SK-N-SH treated with all-trans-retinoic acid at 6 μM for 48 hours (cell line): ENCODE data around the gene CETP.
A peak's percentile ranks its signal among the peaks of the same experiment; 100 is the strongest.

Source experiments
- ATAC-seq: fragments of 200-7000 bp; cut with Tn5 transposase; 3 replicates; pipeline ENCODE4 v1.9.1; 2020; ENCODE audit warnings: mild to moderate bottlenecking, moderate library complexity
- ARNTL ChIP-seq: fragments of 450-650 bp; formaldehyde crosslinking; IDR thresholded peaks from 2 replicates; pipeline ENCODE4 v1.5.0; 2020; ENCODE audit warnings: low read depth, mild to moderate bottlenecking, moderate library complexity, borderline replicate concordance
- BACH2 ChIP-seq: fragments of 250-450 bp; sonication (Bioruptor Pico); IDR thresholded peaks from 2 replicates; pipeline ENCODE4 v1.9.0; 2021; ENCODE audit warnings: mild to moderate bottlenecking, borderline replicate concordance
- CSDC2 ChIP-seq: fragments of 250-450 bp; sonication (Bioruptor Pico); IDR thresholded peaks from 2 replicates; pipeline ENCODE4 v1.5.0; 2020; ENCODE audit warnings: mild to moderate bottlenecking, moderate library complexity
- ESRRG ChIP-seq: fragments of 250-450 bp; sonication (Bioruptor Pico); IDR thresholded peaks from 2 replicates; pipeline ENCODE4 v1.6.1; 2021; ENCODE audit warnings: mild to moderate bottlenecking
- ISL1 ChIP-seq: fragments of 250-450 bp; sonication (Bioruptor Pico); IDR thresholded peaks from 2 replicates; pipeline ENCODE4 v2.1.2; 2022; ENCODE audit warnings: mild to moderate bottlenecking, moderate library complexity
- OSR1 ChIP-seq: fragments of 250-450 bp; sonication (Bioruptor Pico); IDR thresholded peaks from 2 replicates; pipeline ENCODE4 v1.8.0; 2022; ENCODE audit warnings: moderate library complexity, mild to moderate bottlenecking, inconsistent platforms
- PPARA ChIP-seq: fragments of 250-450 bp; sonication (Bioruptor Pico); IDR thresholded peaks from 2 replicates; pipeline ENCODE4 v1.5.0; 2020; ENCODE audit warnings: mild to moderate bottlenecking, borderline replicate concordance
- RARB ChIP-seq: fragments of 250-450 bp; sonication (Bioruptor Pico); IDR thresholded peaks from 2 replicates; pipeline ENCODE4 v1.8.0; 2021; ENCODE audit warnings: mild to moderate bottlenecking, moderate library complexity
- TCF4 ChIP-seq: fragments of 250-450 bp; sonication (Bioruptor Pico); IDR thresholded peaks from 2 replicates; pipeline ENCODE4 v1.8.0; 2021; ENCODE audit warnings: mild to moderate bottlenecking, moderate library complexity, borderline replicate concordance
- TOX ChIP-seq: fragments of 250-450 bp; sonication (Bioruptor Pico); IDR thresholded peaks from 2 replicates; pipeline ENCODE4 v1.8.0; 2021; ENCODE audit warnings: mild to moderate bottlenecking, moderate library complexity, borderline replicate concordance
- ZC3H10 ChIP-seq: fragments of 250-450 bp; sonication (Bioruptor Pico); IDR thresholded peaks from 2 replicates; pipeline ENCODE4 v1.5.1; 2021; ENCODE audit warnings: mild to moderate bottlenecking, moderate library complexity
- ZFP3 ChIP-seq: fragments of 250-450 bp; sonication (Bioruptor Pico); IDR thresholded peaks from 2 replicates; pipeline ENCODE4 v1.5.0; 2020; ENCODE audit warnings: mild to moderate bottlenecking, moderate library complexity
- ZFP30 ChIP-seq: fragments of 450-650 bp; formaldehyde crosslinking; IDR thresholded peaks from 2 replicates; pipeline ENCODE4 v1.5.0; 2022; ENCODE audit warnings: mild to moderate bottlenecking, moderate library complexity
- ZNF565 ChIP-seq: fragments of 450-650 bp; formaldehyde crosslinking; conservative IDR thresholded peaks from 2 replicates; pipeline ENCODE4 v1.5.0; 2020; ENCODE audit warnings: low read depth, mild to moderate bottlenecking, moderate library complexity
- ZNF70 ChIP-seq: fragments of 450-650 bp; formaldehyde crosslinking; IDR thresholded peaks from 2 replicates; pipeline ENCODE4 v1.5.0; 2020; ENCODE audit warnings: mild to moderate bottlenecking, moderate library complexity
- ZNF8 ChIP-seq: fragments of 450-650 bp; formaldehyde crosslinking; IDR thresholded peaks from 2 replicates; pipeline ENCODE4 v1.5.0; 2020; ENCODE audit warnings: mild to moderate bottlenecking, moderate library complexity
- TF ChIP-seq, protein P1 (sequence below): fragments of 250-450 bp; sonication (Bioruptor Pico); IDR thresholded peaks from 2 replicates; pipeline ENCODE4 v1.5.1; 2021; ENCODE audit warnings: mild to moderate bottlenecking, moderate library complexity
- TF ChIP-seq, protein P2 (sequence below): fragments of 250-450 bp; sonication (Bioruptor Pico); IDR thresholded peaks from 2 replicates; pipeline ENCODE4 v1.5.0; 2020; ENCODE audit warnings: mild to moderate bottlenecking, moderate library complexity
- TF ChIP-seq, protein P3 (sequence below): fragments of 250-450 bp; sonication (Bioruptor Pico); IDR thresholded peaks from 2 replicates; pipeline ENCODE4 v1.8.0; 2021; ENCODE audit warnings: low read depth, mild to moderate bottlenecking, moderate library complexity, borderline replicate concordance
- TF ChIP-seq, protein P4 (sequence below): fragments of 250-450 bp; sonication (Bioruptor Pico); IDR thresholded peaks from 2 replicates; pipeline ENCODE4 v1.5.1; 2020; ENCODE audit warnings: low read depth, mild to moderate bottlenecking, moderate library complexity

The CETP gene

DNA sequence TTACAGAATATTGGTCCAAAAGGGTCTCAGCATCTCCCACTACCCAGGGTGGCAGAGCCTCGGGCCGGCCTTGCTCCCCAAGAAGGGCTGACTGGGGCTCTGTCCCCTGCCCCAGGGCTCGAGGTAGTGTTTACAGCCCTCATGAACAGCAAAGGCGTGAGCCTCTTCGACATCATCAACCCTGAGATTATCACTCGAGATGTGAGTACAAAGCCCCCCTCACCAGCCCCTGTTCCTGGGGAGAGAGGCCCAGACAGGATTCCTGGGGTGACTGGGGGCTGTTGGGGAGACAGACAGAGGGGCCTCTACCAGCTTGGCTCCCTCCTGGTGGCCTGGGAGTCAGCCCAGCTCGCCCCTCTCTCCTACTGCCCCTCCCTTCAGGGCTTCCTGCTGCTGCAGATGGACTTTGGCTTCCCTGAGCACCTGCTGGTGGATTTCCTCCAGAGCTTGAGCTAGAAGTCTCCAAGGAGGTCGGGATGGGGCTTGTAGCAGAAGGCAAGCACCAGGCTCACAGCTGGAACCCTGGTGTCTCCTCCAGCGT lies 21.5 kb downstream of the CETP start:
- no peak for ATAC-seq
- TF ChIP-seq BACH2 (CRISPR knock-in tag) (no peak), ZNF565 (CRISPR knock-in tag) (no peak), TCF4 (no peak), RARB (CRISPR knock-in tag) (no peak), ZC3H10 (CRISPR knock-in tag) (no peak), PPARA (no peak), ISL1 (CRISPR knock-in tag) (no peak), ESRRG (CRISPR knock-in tag) (no peak), ZNF70 (CRISPR knock-in tag) (no peak), ARNTL (no peak), ZFP3 (CRISPR knock-in tag) (no peak)
- TF ChIP-seq, protein P1, sequence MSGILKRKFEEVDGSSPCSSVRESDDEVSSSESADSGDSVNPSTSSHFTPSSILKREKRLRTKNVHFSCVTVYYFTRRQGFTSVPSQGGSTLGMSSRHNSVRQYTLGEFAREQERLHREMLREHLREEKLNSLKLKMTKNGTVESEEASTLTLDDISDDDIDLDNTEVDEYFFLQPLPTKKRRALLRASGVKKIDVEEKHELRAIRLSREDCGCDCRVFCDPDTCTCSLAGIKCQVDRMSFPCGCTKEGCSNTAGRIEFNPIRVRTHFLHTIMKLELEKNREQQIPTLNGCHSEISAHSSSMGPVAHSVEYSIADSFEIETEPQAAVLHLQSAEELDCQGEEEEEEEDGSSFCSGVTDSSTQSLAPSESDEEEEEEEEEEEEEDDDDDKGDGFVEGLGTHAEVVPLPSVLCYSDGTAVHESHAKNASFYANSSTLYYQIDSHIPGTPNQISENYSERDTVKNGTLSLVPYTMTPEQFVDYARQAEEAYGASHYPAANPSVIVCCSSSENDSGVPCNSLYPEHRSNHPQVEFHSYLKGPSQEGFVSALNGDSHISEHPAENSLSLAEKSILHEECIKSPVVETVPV: no peak
- TF ChIP-seq, protein P2, sequence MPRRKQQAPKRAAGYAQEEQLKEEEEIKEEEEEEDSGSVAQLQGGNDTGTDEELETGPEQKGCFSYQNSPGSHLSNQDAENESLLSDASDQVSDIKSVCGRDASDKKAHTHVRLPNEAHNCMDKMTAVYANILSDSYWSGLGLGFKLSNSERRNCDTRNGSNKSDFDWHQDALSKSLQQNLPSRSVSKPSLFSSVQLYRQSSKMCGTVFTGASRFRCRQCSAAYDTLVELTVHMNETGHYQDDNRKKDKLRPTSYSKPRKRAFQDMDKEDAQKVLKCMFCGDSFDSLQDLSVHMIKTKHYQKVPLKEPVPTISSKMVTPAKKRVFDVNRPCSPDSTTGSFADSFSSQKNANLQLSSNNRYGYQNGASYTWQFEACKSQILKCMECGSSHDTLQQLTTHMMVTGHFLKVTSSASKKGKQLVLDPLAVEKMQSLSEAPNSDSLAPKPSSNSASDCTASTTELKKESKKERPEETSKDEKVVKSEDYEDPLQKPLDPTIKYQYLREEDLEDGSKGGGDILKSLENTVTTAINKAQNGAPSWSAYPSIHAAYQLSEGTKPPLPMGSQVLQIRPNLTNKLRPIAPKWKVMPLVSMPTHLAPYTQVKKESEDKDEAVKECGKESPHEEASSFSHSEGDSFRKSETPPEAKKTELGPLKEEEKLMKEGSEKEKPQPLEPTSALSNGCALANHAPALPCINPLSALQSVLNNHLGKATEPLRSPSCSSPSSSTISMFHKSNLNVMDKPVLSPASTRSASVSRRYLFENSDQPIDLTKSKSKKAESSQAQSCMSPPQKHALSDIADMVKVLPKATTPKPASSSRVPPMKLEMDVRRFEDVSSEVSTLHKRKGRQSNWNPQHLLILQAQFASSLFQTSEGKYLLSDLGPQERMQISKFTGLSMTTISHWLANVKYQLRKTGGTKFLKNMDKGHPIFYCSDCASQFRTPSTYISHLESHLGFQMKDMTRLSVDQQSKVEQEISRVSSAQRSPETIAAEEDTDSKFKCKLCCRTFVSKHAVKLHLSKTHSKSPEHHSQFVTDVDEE: no peak
- TF ChIP-seq, all 23 proteins: peak for 0

DNA sequence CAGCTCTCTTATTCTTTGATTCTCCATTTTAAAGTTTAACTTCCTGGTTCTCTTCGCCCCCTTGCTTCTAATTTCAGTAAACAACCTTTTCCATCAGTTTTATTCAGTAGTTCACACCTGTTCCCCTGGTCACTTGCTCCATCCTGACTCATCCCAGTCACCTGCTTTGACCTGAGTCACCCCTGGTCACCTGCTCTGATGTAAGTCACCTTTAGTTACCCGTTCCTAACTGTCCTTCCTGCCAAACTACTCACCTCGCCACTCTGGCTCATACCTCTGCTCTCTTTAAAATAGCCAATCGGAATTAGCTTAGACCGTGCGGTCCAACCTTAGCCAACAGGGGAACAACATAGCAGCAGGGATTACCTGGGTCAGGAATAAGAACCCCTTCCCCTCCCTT lies 22.9 kb downstream of the CETP start:
- ATAC-seq: no peak
- TF ChIP-seq BACH2 (CRISPR knock-in tag): no peak
- TF ChIP-seq, protein P3, sequence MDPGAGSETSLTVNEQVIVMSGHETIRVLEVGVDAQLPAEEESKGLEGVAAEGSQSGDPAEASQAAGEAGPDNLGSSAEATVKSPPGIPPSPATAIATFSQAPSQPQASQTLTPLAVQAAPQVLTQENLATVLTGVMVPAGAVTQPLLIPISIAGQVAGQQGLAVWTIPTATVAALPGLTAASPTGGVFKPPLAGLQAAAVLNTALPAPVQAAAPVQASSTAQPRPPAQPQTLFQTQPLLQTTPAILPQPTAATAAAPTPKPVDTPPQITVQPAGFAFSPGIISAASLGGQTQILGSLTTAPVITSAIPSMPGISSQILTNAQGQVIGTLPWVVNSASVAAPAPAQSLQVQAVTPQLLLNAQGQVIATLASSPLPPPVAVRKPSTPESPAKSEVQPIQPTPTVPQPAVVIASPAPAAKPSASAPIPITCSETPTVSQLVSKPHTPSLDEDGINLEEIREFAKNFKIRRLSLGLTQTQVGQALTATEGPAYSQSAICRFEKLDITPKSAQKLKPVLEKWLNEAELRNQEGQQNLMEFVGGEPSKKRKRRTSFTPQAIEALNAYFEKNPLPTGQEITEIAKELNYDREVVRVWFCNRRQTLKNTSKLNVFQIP: no peak
- TF ChIP-seq, protein P4, sequence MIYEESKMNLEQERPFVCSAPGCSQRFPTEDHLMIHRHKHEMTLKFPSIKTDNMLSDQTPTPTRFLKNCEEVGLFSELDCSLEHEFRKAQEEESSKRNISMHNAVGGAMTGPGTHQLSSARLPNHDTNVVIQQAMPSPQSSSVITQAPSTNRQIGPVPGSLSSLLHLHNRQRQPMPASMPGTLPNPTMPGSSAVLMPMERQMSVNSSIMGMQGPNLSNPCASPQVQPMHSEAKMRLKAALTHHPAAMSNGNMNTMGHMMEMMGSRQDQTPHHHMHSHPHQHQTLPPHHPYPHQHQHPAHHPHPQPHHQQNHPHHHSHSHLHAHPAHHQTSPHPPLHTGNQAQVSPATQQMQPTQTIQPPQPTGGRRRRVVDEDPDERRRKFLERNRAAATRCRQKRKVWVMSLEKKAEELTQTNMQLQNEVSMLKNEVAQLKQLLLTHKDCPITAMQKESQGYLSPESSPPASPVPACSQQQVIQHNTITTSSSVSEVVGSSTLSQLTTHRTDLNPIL (CRISPR knock-in tag): no peak
- no peak for TF ChIP-seq CSDC2 (CRISPR knock-in tag)
- no peak for TF ChIP-seq TOX
- TF ChIP-seq ARNTL: no peak
- no peak for TF ChIP-seq ZFP30

DNA sequence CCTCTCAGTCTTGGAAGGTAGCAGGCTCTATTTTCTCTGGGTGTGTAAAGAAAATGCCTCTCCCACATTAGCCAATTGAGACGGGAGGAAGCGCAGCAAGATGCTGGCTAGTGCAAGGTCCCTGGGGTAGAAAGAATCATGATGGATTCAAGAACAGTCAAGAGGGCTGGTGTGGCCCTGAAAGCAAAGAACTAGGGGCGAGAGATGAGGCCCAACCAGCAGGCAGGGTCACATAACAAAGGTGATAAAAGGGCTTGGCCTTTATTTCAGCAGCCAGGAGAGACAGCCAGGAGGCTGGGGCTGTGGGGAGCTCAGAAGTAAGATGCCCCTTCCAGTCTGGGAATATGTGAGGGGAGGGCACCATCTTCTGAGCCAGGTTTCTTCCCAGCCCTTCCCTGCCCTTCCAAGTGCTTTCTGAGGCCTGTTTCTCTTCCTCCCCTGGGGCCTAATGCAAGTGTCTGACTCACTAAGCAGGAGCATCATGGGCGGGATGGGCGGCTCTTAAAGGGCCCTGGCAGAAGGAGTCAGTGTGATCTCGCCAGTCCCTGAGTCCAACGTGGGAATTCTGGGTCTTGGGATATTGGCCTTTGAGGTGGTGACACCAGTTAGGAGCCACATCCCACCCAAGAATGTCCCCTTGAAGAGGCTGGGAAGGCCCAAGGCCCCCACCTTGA lies 23.7 kb downstream of the CETP start:
- TF ChIP-seq RARB (CRISPR knock-in tag): no peak
- TF ChIP-seq ZNF565 (CRISPR knock-in tag): no peak
- no peak for TF ChIP-seq ZFP30
- TF ChIP-seq ZNF8 (CRISPR knock-in tag): no peak
- no peak for TF ChIP-seq ZFP3 (CRISPR knock-in tag)
- no peak for TF ChIP-seq ESRRG (CRISPR knock-in tag)
- TF ChIP-seq CSDC2 (CRISPR knock-in tag): no peak
- peak; percentile 73 for ATAC-seq

DNA sequence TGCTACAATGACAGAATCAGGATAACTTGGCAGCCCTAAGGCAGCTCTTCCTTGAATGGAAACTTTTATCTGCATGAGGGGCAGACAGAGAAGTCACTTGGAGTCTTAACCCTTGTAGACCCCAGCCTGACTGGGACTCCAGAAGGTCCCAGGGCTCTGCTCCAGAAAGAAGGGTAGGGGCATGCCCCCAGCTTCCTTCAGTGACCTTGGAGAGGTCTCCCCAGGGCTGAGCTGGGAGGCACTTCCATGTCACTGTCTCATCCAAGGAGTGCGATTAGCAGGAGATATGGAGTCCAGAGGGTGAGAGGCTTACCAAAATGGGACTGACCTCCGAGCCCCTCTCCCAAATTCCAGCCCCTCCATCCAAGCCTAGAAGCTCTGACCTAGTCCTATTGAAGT lies 24.2 kb downstream of the CETP start:
- no peak for ATAC-seq
- no peak for TF ChIP-seq OSR1
- TF ChIP-seq, protein P3: no peak
- TF ChIP-seq, protein P4 (CRISPR knock-in tag): no peak
- no peak for TF ChIP-seq ZNF8 (CRISPR knock-in tag)
- TF ChIP-seq TOX: no peak
- TF ChIP-seq, all 23 proteins: peak for 0
